Parathyroid adenoma (tissue), 2 donors: ENCODE results near the gene PSENEN.

Experiments used
- H2AFZ ChIP-seq: fragments of 300-600 bp; sonication (generic); one replicate; pipeline ENCODE4 v1.7.0; 2017; ENCODE audit warnings: antibody characterized with exemption, mild to moderate bottlenecking
- H3K27ac ChIP-seq: fragments of 300-600 bp; sonication (generic); one replicate; pipeline ENCODE4 v1.7.0; 2017
- H3K27me3 ChIP-seq: fragments of 300-600 bp; sonication (generic); one replicate; pipeline ENCODE4 v1.7.0; 2017; ENCODE audit warnings: low read length; ENCODE audit not compliant: control insufficient read depth, insufficient read depth
- H3K36me3 ChIP-seq: fragments of 300-600 bp; sonication (generic); one replicate; pipeline ENCODE4 v1.7.0; 2017; ENCODE audit warnings: low read length; ENCODE audit not compliant: control insufficient read depth, insufficient read depth
- H3K4me1 ChIP-seq: fragments of 300-600 bp; sonication (generic); one replicate; pipeline ENCODE4 v1.7.0; 2017; ENCODE audit warnings: control low read depth
- H3K4me2 ChIP-seq: fragments of 300-600 bp; sonication (generic); one replicate; pipeline ENCODE4 v1.7.0; 2017; ENCODE audit warnings: low read length
- H3K4me3 ChIP-seq: fragments of 300-600 bp; sonication (generic); one replicate; pipeline ENCODE4 v1.7.0; 2017; ENCODE audit warnings: low read depth, low read length
- H3K79me2 ChIP-seq: fragments of 300-600 bp; sonication (generic); one replicate; pipeline ENCODE4 v1.7.0; 2017; ENCODE audit warnings: control low read depth
- H3K9ac ChIP-seq: fragments of 300-600 bp; sonication (generic); one replicate; pipeline ENCODE4 v1.7.0; 2017; ENCODE audit warnings: mild to moderate bottlenecking
- H3K9me3 ChIP-seq: fragments of 300-600 bp; sonication (generic); one replicate; pipeline ENCODE4 v1.7.0; 2017; ENCODE audit warnings: low read length; ENCODE audit not compliant: control insufficient read depth
- CTCF ChIP-seq: fragments of 300-600 bp; sonication (generic); IDR thresholded peaks from one replicate; pipeline ENCODE4 v1.7.0; 2017; ENCODE audit warnings: antibody characterized with exemption, mild to moderate bottlenecking
- donor health status: primary hyperparathyroidism.

PSENEN gene

GRCh38 chr19:35787227-35787799 is 41.9 kb downstream of the PSENEN start:
- Histone ChIP-seq H3K27ac (no peak overlapping the region), H3K79me2 (no peaks in the 10 kb centered on the region), H3K27me3 (no peaks in the 10 kb centered on the region), H2AFZ (no peak overlapping the region), H3K4me2 (no peak overlapping the region), H3K4me1 (no peaks in the 10 kb centered on the region), H3K9ac (no peak overlapping the region), H3K9me3 (no peaks in the 10 kb centered on the region), H3K4me3 (no peak overlapping the region), H3K36me3 (no peaks in the 10 kb centered on the region)
- no peak for TF ChIP-seq CTCF

GRCh38 chr19:35788205-35788960 is 42.9 kb downstream of the PSENEN start:
- TF ChIP-seq CTCF: no peak
- no peak overlapping the region for H3K9ac ChIP-seq
- no peak overlapping the region for H3K4me3 ChIP-seq
- H3K4me1 ChIP-seq: no peaks in the 10 kb centered on the region
- no peak overlapping the region for H3K4me2 ChIP-seq
- H2AFZ ChIP-seq: no peak overlapping the region
- no peak overlapping the region for H3K27ac ChIP-seq
- H3K9me3 ChIP-seq: no peaks in the 10 kb centered on the region
- H3K79me2 ChIP-seq: no peaks in the 10 kb centered on the region
- H3K27me3 ChIP-seq: no peaks in the 10 kb centered on the region
- no peaks in the 10 kb centered on the region for H3K36me3 ChIP-seq

GRCh38 chr19:35789195-35789977 is 43.9 kb downstream of the PSENEN start:
- no peak for TF ChIP-seq CTCF
- Histone ChIP-seq H3K4me3 (no peak overlapping the region), H3K79me2 (no peaks in the 10 kb centered on the region), H3K9me3 (no peaks in the 10 kb centered on the region), H3K4me1 (no peaks in the 10 kb centered on the region), H3K36me3 (no peaks in the 10 kb centered on the region), H3K27me3 (no peaks in the 10 kb centered on the region), H3K27ac (no peak overlapping the region), H3K9ac (no peak overlapping the region), H3K4me2 (no peak overlapping the region), H2AFZ (no peak overlapping the region)

GRCh38 chr19:35789978-35790944 is 44.8 kb downstream of the PSENEN start:
- no peak for TF ChIP-seq CTCF
- Histone ChIP-seq H3K36me3 (no peaks in the 10 kb centered on the region), H3K9me3 (no peaks in the 10 kb centered on the region), H3K27ac (no peak overlapping the region), H3K4me1 (no peaks in the 10 kb centered on the region), H2AFZ (no peak overlapping the region), H3K4me2 (no peak overlapping the region), H3K9ac (no peak overlapping the region), H3K4me3 (no peak overlapping the region), H3K27me3 (no peaks in the 10 kb centered on the region), H3K79me2 (no peaks in the 10 kb centered on the region)
